Hypothalamus (tissue), 51 donors: ENCODE measurements around the gene MOB1B.
"Not testable (repeated sequence)": the region's sequence is repeated elsewhere in the genome, so short reads cannot be mapped to it uniquely, and the experiment has no call there.

ENCODE experiments used
- DNase-seq, 51 donors: peaks; one replicate each; lab custom pipeline; 2025; lab: John Stamatoyannopoulos, UW

Gene MOB1B

GRCh38 chr4:71004281-71004851 is 102.2 kb downstream of the MOB1B start:
- DNase-seq, result no peak

- not testable (repeated sequence) for DNase-seq
These were observed 102.9 kb downstream of the MOB1B start for GRCh38 chr4:71005025-71005424.

GRCh38 chr4:71006203-71006907 is 104.2 kb downstream of the MOB1B start:
- DNase-seq, result no peak

DNA sequence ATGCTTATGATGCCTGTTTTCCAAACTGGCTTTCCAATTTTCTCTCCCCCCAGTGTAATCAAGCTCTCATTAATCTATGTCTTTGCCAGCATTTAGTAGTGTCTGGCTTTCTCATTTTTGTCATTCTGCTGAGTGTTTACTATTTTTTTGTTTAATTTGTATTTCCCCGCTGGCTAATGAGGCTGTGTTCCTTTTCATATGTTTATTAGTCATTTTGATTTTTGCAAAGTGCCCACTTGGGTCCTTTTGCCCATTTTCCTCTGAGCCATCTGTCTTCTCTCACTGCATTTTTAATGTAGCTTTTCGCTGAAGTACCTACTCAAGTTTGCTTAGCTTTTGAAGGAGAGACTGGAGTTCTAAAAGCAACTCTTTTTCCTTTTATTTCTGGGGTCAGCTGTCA is 106.0 kb downstream of the MOB1B start:
- DNase-seq, result no peak

DNA sequence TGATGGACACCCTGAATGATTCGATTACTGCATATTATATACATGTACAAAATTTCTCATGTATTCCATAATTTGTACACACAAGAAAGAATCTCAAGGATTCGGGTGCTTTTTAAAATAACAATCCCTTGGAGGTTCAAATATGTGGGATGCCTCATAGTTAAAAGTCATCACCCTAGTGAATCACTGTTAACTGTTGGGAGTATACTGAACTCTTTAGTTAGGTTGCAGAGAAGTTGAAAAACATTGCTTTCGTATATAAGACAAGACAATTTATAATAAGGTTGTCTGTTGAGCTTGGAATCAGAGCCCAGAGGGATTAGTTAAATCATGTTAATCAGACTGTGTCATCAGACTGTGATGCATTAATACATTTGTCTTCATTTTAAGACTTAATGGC is 106.9 kb downstream of the MOB1B start:
- no peak for DNase-seq

GRCh38 chr4:71009890-71010588 is 107.9 kb downstream of the MOB1B start:
- peak in 1 of 51 donors; percentile 24 for DNase-seq

- DNase-seq, result no peak
These were observed 109.3 kb downstream of the MOB1B start for GRCh38 chr4:71011451-71011850.

DNA sequence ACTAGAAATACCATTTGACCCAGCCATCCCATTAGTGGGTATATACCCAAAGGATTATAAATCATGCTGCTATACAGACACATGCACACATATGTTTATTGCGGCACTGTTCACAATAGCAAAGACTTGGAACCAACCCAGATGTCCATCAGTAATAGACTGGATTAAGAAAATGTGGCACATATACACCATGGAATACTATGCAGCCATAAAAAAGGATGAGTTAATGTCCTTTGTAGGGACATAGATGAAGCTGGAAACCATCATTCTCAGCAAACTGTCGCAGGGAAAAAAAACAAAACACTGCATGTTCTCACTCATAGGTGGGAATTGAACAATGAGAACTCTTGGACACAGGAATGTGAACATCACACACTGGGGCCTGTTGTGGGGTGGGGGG is 115.2 kb downstream of the MOB1B start:
- not testable (repeated sequence) for DNase-seq

GRCh38 chr4:71020611-71021010 is 118.4 kb downstream of the MOB1B start:
- no peak for DNase-seq

GRCh38 chr4:71025654-71026053 is 123.5 kb downstream of the MOB1B start:
- no peak for DNase-seq

- DNase-seq, result no peak
These were observed 123.9 kb downstream of the MOB1B start for GRCh38 chr4:71026086-71026485.

GRCh38 chr4:71027611-71028010 is 125.4 kb downstream of the MOB1B start:
- no peak for DNase-seq

DNA sequence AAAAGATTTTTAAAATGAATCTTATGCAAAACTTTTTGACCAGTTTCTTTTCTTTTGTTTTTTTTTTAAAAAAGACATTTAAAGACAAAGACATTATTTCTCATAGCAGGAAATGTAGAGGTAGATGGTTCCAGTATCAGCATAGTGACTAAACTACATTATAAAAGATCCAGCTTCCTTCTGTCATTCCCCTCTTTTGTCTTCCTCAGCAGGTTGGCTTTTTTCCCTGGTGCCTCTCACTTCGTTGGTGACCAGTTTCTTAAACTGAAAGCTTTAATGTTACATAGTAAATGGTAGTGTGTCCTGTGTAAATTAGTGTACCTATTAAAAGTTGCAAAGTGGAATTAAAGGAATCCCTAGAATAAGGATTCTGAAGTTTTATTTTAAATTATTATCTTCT is 127.3 kb downstream of the MOB1B start:
- no peak for DNase-seq

GRCh38 chr4:71032106-71032505 is 129.9 kb downstream of the MOB1B start:
- DNase-seq, result peak in 1 of 51 donors; percentile 4
